ENCODE measurements around the gene ATP1A2. TPM values are rescaled to one million over a fixed set of nuclear protein-coding genes. Genes with fewer than 3 reads are reported as not detected.

Gene ATP1A2
- total and polyA plus RNA-seq, 2 donors (not counting 1 experiment from before 2014, with no cell fraction given), result not detected

DNA sequence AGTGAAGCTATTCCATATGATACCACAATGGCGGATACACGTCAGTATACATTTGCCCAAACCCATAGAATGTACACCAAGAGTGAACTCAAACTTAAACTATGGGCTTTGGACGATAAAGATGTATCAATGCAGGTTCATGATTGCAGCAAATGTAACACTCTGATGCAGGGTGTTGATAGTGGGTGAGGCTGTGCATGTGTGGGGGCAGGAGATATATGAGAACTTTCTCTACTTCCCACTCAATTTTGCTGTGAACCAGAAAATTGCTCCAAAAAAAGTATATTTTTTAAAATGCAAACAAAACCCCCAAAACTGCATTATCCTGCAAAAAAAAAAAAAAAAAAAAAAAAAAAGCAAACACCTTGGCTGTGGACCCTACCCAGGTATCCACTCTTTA is 3.4 kb downstream of the ATP1A2 start:
- Histone ChIP-seq H3K9me3 (ENCODE audit: control extremely low read depth in 1 of 3, control insufficient read depth in 2 of 3, insufficient read depth in 1 of 3, low read length in 2 of 3) (no peaks in the 10 kb centered on the region), H3K79me2 (ENCODE audit: control insufficient read depth, insufficient read depth, low read length) (no peaks in the 10 kb centered on the region), H3K4me2 (replicated peaks; ENCODE audit: low read depth, low read length, poor library complexity, severe bottlenecking) (no peak overlapping the region), H3K27ac (ENCODE audit: low read length in 2 of 2) (no peak overlapping the region), H4K20me1 (ENCODE audit: control insufficient read depth, insufficient read depth, low read length, poor library complexity, severe bottlenecking) (no peaks in the 10 kb centered on the region), H2AFZ (ENCODE audit: insufficient read depth, low read depth, low read length, poor library complexity, severe bottlenecking) (no peak overlapping the region), H3K4me3 (ENCODE audit: control extremely low read depth in 1 of 5, extremely low read depth in 1 of 5, insufficient read depth in 1 of 5, low read depth in 2 of 5, low read length in 4 of 5) (no peak overlapping the region), H3K9ac (ENCODE audit: low read length) (no peak overlapping the region), H3K36me3 (replicated peaks in 1 of 2; ENCODE audit: control extremely low read depth in 1 of 2, control insufficient read depth in 1 of 2, extremely low read depth in 1 of 2, insufficient read depth in 2 of 2, low read length in 1 of 2) (no peaks in the 10 kb centered on the region), H3K27me3 (replicated peaks in 1 of 4; ENCODE audit: control extremely low read depth in 1 of 4, control insufficient read depth in 3 of 4, insufficient read depth in 4 of 4, low read length in 3 of 4) (peaks cover 0 to 19% (median 4%) of the 10 kb centered on the region in 4 experiments), H3K4me1 (ENCODE audit: control insufficient read depth in 2 of 2, insufficient read depth in 2 of 2, low read length in 2 of 2) (no peaks in the 10 kb centered on the region)
- Mint-ChIP-seq H3K4me3 (no peak overlapping the region), H3K27ac (no peak overlapping the region), H3K27me3 (peaks cover 27% of the 10 kb centered on the region), H3K4me1 (no peaks in the 10 kb centered on the region), H3K9me3 (ENCODE audit: insufficient read depth) (no peaks in the 10 kb centered on the region)
- ChIA-PET POLR2A (no interaction called here), CTCF (interaction anchor here (2.2 kb wide), 1 partner anchor 33 kb away, joined by 6 read pairs; no protein-coding TSS in a partner anchor)
- ATAC-seq (ENCODE audit: low read depth), result no peak
- intact Hi-C loops (cut with micrococcal nuclease), result no loop called here
- no peak for DNase-seq
- WGBS (ENCODE audit: insufficient coverage), result no CpG with 5 or more reads among the region's 3 CpGs
- TF ChIP-seq, protein P1, sequence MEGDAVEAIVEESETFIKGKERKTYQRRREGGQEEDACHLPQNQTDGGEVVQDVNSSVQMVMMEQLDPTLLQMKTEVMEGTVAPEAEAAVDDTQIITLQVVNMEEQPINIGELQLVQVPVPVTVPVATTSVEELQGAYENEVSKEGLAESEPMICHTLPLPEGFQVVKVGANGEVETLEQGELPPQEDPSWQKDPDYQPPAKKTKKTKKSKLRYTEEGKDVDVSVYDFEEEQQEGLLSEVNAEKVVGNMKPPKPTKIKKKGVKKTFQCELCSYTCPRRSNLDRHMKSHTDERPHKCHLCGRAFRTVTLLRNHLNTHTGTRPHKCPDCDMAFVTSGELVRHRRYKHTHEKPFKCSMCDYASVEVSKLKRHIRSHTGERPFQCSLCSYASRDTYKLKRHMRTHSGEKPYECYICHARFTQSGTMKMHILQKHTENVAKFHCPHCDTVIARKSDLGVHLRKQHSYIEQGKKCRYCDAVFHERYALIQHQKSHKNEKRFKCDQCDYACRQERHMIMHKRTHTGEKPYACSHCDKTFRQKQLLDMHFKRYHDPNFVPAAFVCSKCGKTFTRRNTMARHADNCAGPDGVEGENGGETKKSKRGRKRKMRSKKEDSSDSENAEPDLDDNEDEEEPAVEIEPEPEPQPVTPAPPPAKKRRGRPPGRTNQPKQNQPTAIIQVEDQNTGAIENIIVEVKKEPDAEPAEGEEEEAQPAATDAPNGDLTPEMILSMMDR (IDR thresholded peaks at IDR 0.05), result no peak
- no peak for TF ChIP-seq EZH2 (IDR thresholded peaks at IDR 0.05; ENCODE audit: borderline replicate concordance, insufficient read depth, low read depth, low read length, poor library complexity, severe bottlenecking)

GRCh38 chr1:160120797-160121196 is 5.2 kb downstream of the ATP1A2 start:
- Histone ChIP-seq H3K9me3 (ENCODE audit: control extremely low read depth in 1 of 3, control insufficient read depth in 2 of 3, insufficient read depth in 1 of 3, low read length in 2 of 3) (no peaks in the 10 kb centered on the region), H3K27ac (ENCODE audit: low read length in 2 of 2) (no peak overlapping the region), H3K4me3 (ENCODE audit: control extremely low read depth in 1 of 5, extremely low read depth in 1 of 5, insufficient read depth in 1 of 5, low read depth in 2 of 5, low read length in 4 of 5) (no peak overlapping the region), H3K36me3 (replicated peaks in 1 of 2; ENCODE audit: control extremely low read depth in 1 of 2, control insufficient read depth in 1 of 2, extremely low read depth in 1 of 2, insufficient read depth in 2 of 2, low read length in 1 of 2) (no peaks in the 10 kb centered on the region), H3K4me1 (ENCODE audit: control insufficient read depth in 2 of 2, insufficient read depth in 2 of 2, low read length in 2 of 2) (no peaks in the 10 kb centered on the region), H2AFZ (ENCODE audit: insufficient read depth, low read depth, low read length, poor library complexity, severe bottlenecking) (no peak overlapping the region), H3K9ac (ENCODE audit: low read length) (no peak overlapping the region), H3K4me2 (replicated peaks; ENCODE audit: low read depth, low read length, poor library complexity, severe bottlenecking) (no peak overlapping the region), H4K20me1 (ENCODE audit: control insufficient read depth, insufficient read depth, low read length, poor library complexity, severe bottlenecking) (no peaks in the 10 kb centered on the region), H3K27me3 (replicated peaks in 1 of 4; ENCODE audit: control extremely low read depth in 1 of 4, control insufficient read depth in 3 of 4, insufficient read depth in 4 of 4, low read length in 3 of 4) (peaks cover 0 to 12% (median 4%) of the 10 kb centered on the region in 4 experiments), H3K79me2 (ENCODE audit: control insufficient read depth, insufficient read depth, low read length) (no peaks in the 10 kb centered on the region)
- ATAC-seq (ENCODE audit: low read depth) (no peak), DNase-seq (no peak)
- TF ChIP-seq EZH2 (IDR thresholded peaks at IDR 0.05; ENCODE audit: borderline replicate concordance, insufficient read depth, low read depth, low read length, poor library complexity, severe bottlenecking), result no peak
- TF ChIP-seq, protein P1 (IDR thresholded peaks at IDR 0.05), result no peak
- Mint-ChIP-seq H3K27me3 (peaks cover 27% of the 10 kb centered on the region), H3K4me1 (no peaks in the 10 kb centered on the region), H3K27ac (no peak overlapping the region), H3K9me3 (ENCODE audit: insufficient read depth) (no peaks in the 10 kb centered on the region), H3K4me3 (no peak overlapping the region)
- CTCF ChIA-PET, result no interaction called here
- intact Hi-C loops (cut with micrococcal nuclease), result no loop called here
- 81% methylated on average over 3 of the region's 5 CpGs for WGBS (ENCODE audit: insufficient coverage)
- POLR2A ChIA-PET, result no interaction called here
